Dermis microvascular lymphatic vessel endothelial cell (primary cell): Measurements from ENCODE around the gene ALDOC. TPM values are rescaled to one million over a fixed set of nuclear protein-coding genes. Genes with fewer than 3 reads are reported as not detected.

Experiments used
- DNase-seq, 2 donors: peaks; one replicate each; pipeline versions ENCODE4 v3.0.0 to v3.0.0-alpha.2; 2010; ENCODE audit warnings: low read depth in 2 of 2
- total RNA-seq: library from RNA; depleted of rRNA; stranded (reverse); fragments of >200 nt; gene quantifications from 2 replicates; pipeline ENCODE4 v1.2.1, GENCODE V29; 2014

ALDOC gene
- total RNA-seq, 1 donor from 2014 or later: 31.7 TPM

DNA sequence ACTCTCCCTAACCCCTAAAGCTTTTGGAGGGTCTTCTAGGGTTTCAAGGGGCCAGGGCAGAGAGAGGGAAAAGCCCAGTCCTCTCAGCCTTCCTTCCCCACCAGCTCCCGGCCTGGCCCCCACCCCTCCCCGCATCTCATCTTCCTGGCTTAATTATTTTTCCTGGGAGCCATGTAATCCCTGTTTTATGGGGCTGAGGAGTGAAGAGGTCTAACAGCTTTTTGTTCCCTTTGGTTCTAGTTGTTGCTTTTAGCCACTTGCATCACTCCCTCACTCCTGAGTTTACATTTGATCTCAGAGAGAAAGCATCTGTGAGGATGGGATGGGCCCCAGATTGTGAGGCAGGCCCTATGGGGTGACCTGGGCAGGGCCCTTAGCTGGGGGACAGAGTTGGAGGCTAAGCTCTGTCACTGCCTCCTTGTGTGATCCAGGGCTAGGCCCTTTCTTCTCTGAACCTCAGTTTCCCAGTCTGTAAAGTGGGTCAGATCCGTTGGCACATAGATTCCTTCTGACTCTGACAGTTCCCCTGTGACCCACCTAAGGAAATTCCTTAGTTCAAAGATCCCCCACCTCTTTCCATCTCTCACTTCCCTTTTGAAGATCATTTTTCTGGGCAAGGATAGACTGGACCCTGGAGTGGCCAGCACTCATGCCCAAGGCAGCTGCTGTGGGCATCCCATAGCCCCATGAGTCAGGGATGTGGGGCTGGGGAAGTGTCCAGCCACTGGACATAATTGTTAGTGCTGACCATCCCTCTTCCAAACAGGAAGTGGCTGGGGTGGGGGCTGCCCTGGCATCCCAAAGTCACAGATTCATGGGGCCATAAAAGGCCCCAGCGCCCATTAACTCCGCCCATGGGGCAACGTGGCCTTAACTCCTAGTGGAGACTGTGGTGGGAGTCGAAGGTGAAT lies 44.4 kb downstream of the ALDOC start:
- DNase-seq: no peak

DNA sequence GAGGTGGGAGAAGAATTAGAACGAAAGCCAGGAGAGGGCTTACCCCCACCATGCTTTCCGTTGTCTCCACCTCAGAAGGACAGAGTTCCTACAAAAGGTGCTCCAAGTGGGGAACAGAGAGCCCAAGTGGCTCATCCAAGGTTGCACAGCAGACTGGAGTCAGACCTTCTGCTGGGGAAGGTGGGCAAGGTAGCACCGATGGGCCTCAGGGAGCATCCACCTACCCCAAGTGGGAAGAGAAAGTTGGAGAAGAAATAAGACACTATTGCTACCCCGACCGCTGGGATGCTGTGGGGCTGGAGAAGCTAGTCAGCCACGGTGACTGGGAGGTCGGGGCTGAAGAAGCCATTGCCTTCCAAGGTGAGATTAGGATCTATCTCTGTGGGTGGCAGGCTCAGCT lies 45.8 kb downstream of the ALDOC start:
- no peak for DNase-seq

DNA sequence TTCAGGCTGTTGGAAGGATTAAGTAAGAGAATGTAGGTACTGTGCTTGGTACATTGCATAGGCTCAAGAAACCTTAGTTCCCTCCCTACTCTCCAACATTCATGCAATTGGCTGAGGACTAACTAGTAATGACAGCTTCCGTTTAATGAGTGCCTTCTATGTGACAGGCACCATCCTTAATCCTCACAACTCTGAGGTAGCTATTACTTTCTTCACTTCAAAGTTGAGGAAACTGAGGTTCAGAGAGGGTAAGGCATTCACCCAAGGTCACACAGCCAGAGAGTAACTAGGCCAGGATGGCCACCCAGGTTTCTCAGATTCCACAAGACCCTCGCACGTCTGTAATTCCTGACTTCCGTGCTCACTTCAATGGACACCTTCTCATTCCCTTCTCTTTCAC lies 46.4 kb downstream of the ALDOC start:
- DNase-seq: no peak

DNA sequence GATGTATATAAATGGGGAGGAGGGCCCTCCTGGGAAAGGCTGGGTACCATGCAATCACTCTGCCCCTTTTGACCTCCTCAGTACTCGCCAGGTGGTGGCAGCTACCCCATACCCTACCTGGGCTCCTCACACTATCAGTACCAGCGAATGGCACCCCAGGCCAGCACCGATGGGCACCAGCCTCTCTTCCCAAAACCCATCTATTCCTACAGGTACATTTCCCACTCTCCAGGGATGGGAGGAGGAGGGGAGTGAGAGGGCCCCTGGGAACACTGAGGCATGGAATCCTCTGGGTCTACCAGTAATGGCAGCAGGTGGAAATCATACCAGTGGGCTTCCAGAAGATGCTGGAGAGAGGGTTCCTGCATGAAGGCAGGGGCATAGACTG lies 47.7 kb downstream of the ALDOC start:
- DNase-seq: no peak

DNA sequence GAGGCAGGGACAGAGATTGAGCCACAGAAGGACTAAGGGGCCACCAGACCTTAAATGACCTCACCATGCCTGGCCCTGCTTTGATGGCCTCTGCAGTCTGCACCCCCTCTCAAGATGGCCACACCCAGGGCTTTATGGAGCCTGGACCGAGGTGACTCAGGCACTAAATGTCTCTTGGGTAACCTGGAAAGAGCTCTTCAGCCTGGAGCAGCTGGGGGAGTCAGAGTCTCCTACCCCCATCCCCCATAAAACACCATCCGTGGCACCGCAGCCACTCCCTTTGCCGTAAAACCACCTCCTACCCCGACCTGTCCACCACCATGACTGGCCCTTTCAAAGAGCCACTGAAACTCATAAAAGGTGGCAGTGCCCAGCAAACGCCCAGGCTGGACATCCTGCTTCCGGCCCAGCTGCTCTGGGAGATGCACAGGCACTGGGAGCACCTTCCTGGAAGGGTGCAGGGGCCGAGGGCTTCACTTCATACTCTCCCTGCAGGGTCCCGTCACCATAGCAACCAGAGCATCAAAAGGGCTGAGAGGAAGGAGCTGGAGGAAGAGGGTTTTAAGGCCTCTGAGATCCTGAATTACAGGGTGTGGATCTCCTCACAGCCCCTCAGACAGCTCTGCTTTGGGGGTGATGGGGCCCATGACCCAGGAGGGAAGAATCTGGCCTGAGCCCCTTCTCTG lies 48.2 kb downstream of the ALDOC start:
- DNase-seq: no peak

DNA sequence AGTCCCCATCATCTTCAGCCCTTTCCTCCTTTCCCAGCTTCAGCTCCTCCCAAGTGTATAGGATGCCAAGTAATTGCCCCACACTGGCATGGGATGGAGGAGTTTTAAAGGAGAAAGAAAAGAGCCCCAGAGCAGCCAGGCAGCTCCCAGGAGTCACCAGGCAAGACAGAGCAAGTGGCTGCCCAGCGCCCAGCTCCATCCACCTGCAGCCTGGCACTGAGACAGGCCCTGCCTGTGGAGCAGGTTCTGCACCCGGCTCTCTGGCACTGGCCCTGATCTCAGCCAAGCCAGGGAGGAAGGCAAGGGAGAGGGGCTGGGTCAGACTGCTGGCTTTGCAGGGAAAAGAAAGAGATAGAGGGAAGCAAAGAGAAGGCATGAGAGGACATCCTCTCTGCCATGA lies 48.8 kb downstream of the ALDOC start:
- DNase-seq: no peak

DNA sequence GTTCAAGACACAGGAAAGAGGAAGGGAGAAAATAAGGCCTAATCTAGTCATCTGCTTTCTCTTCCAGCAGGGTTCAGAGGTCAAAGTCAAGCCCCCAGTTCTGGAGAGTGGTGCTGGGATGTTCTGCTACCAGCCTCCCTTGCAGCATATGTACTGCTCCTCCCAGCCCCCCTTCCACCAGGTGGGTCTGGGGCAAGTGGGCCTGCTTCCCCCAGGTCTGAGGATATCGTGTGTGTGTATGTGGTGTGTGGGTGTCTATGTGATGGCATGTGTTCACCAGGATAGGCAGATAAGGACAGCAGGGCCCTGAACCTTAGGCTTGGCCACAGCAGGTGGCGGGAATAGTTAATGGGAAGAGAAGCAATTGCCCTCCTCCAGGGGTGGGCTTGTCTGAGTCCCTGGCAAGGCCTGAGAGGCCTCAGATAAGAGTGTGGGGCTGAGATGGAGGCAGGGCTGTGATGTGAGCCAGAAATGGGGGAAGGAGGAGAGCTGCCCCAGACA lies 49.5 kb downstream of the ALDOC start:
- no peak for DNase-seq

DNA sequence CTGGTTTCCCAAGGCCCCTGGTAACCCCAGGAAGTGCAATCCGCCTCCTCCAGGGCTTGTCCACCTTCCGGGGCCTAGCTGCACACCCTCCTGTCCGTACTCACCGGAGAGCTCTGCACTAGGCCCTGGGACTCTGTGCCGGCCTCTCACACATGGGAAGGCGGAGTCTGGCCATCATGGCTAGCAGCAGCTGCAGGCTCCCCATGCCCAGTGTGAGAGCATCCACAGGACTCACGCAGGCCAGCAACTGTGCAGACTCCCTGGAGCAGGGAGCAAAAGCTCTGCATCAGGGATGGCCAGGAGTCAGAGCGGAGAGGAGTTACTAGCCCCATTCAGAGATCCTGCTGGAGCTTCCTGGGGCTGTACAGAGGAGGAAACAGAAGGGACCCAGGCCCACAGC lies 50.3 kb downstream of the ALDOC start:
- no peak for DNase-seq

DNA sequence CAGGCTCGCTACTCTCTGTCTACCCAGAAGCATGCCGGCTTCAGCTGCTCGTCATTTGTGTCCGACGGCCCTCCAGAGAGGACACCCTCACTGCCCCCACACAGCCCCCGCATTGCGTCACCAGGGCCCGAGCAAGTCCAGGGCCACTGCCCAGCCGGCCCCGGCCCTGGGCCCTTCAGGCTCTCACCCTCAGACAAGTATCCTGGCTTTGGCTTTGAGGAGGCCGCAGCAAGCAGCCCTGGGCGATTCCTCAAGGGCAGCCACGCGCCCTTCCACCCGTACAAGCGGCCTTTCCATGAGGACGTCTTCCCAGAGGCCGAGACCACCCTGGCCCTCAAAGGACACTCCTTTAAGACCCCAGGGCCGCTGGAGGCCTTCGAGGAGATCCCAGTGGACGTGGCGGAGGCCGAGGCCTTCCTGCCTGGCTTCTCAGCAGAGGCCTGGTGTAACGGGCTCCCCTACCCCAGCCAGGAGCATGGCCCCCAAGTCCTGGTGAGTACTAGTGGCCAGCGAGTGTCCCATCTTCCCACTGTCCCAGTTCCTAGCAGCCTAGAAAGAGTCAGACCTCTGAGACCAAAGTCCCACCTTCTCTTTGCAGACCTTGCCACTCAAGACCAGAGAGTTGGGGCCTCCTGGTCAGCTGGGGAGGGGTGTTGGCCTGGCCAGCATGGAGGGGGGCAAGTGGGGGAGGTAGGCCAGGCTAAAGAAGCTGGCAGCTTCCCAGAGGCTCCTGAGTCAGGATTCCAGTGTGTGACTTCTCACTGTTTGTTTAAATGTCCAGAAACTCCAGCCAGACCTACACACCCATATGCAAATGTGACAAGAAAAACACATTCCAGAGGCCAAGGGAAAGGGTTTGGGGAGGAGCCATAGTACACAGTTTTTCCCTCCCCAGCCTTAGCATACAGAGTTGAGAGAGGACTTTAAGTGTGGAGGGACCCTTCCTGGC lies 51.9 kb downstream of the ALDOC start:
- DNase-seq: no peak

DNA sequence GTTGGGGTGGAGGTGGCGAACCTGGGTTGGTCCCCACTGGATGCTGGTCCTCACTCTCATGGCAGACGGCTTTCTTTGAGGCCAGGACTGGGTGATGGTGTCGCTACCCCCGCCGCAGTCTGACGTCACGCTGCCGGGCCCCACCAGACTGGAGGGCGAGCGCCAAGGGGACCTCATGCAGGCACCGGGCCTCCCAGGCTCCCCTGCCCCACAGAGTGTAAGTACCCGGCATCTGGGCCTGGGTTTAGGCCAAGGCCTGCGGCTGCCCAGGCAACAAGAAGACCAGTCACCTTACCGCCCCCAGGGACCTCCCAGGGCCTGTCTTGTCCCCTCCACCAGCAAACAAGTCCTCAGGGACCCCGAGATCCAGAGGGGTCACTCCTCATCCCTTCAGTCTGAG lies 52.8 kb downstream of the ALDOC start:
- DNase-seq: no peak

DNA sequence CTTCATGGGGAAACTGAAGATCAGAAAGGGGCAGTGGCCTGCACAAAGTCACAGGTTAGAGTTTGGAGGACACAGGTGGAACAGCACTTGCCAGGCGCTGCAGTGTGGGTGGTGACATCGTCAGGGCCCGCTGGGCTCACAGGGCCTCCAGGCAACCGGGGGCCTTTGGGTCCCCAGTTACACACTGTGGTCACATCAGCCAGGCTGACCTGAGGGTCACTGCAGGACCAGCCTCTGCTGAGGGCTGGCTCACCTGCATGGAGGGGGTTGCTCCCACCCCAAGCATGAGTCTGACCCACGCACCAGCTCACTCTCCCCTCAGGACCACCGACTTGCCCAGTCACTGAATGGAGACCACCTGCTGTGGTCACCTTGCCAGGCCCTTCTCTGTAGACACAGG lies 53.5 kb downstream of the ALDOC start:
- DNase-seq: no peak

Other genes starting within 250 kb of the ALDOC start
- 40.3 and 45.2 TPM in 2 replicates for gene IFT20, start 241.4 kb downstream of the ALDOC start, total RNA-seq
- 71.4 and 108 TPM in 2 replicates for gene TNFAIP1, start 241.1 kb downstream of the ALDOC start, total RNA-seq
- gene POLDIP2, start 219.4 kb downstream of the ALDOC start, total RNA-seq: 66.9 and 72.3 TPM in 2 replicates
- gene SEBOX, start 211.7 kb downstream of the ALDOC start, total RNA-seq: not detected in 2 replicates
- gene VTN, start 206.6 kb downstream of the ALDOC start, total RNA-seq: under 0.01 TPM in 1 of 2 replicates, not detected in the other
- 1.8 and 3.7 TPM in 2 replicates for gene SARM1, start 205.2 kb downstream of the ALDOC start, total RNA-seq
- 0.77 and 1.8 TPM in 2 replicates for gene SLC46A1, start 170.7 kb downstream of the ALDOC start, total RNA-seq
- gene SLC13A2, start 103.3 kb downstream of the ALDOC start, total RNA-seq: not detected in 2 replicates
- not detected in 2 replicates for gene FOXN1, start 70.5 kb downstream of the ALDOC start, total RNA-seq
- 18.0 and 25.7 TPM in 2 replicates for gene UNC119, start 24.3 kb downstream of the ALDOC start, total RNA-seq
- gene PIGS, start 5.4 kb downstream of the ALDOC start, total RNA-seq: 44.2 and 56.3 TPM in 2 replicates
- gene SPAG5, start 22.1 kb upstream of the ALDOC start, total RNA-seq: 10.9 and 22.2 TPM in 2 replicates
- 2.1 and 2.8 TPM in 2 replicates for gene RSKR, start 37.3 kb upstream of the ALDOC start, total RNA-seq
- 135 and 142 TPM in 2 replicates for gene BLTP2, start 68.3 kb upstream of the ALDOC start, total RNA-seq
- gene SDF2, start 85.0 kb upstream of the ALDOC start, total RNA-seq: 52.4 and 73.0 TPM in 2 replicates
- 37.5 and 48.7 TPM in 2 replicates for gene SUPT6H, start 85.3 kb upstream of the ALDOC start, total RNA-seq
- gene PROCA1, start 135.0 kb upstream of the ALDOC start, total RNA-seq: 0.25 and 0.26 TPM in 2 replicates
- gene RAB34, start 141.0 kb upstream of the ALDOC start, total RNA-seq: 11.8 and 18.8 TPM in 2 replicates
- 429 and 557 TPM in 2 replicates for gene RPL23A, start 143.1 kb upstream of the ALDOC start, total RNA-seq
- gene TLCD1, start 149.3 kb upstream of the ALDOC start, total RNA-seq: 0.89 and 1.5 TPM in 2 replicates
- 1.7 and 2.1 TPM in 2 replicates for gene NEK8, start 151.9 kb upstream of the ALDOC start, total RNA-seq
- gene TRAF4, start 167.1 kb upstream of the ALDOC start, total RNA-seq: 24.0 and 29.2 TPM in 2 replicates